HepG2 (cell line): ENCODE data around the gene OR2B2. TPM values are rescaled to one million over a fixed set of nuclear protein-coding genes. Genes with fewer than 3 reads are reported as not detected.

Experiments used
- ARHGAP35 ChIP-seq: sonication (generic); formaldehyde crosslinking; IDR thresholded peaks from 2 replicates; pipeline ENCODE4 v1.9.0; 2022; ENCODE audit warnings: mild to moderate bottlenecking, inconsistent platforms, moderate library complexity, missing genetic modification reagents, borderline replicate concordance
- BCLAF1 ChIP-seq: fragments of 450-650 bp; IDR thresholded peaks from 2 replicates; pipeline ENCODE4 v1.6.1; 2017; ENCODE audit warnings: mild to moderate bottlenecking
- DBP ChIP-seq: sonication (generic); formaldehyde crosslinking; IDR thresholded peaks from 2 replicates; pipeline ENCODE4 v1.4.0; 2020; ENCODE audit warnings: missing genetic modification reagents; ENCODE audit errors: not compliant biosample characterization
- GTF3A ChIP-seq: sonication (generic); formaldehyde crosslinking; conservative IDR thresholded peaks from 2 replicates; pipeline ENCODE4 v1.4.0; 2020; ENCODE audit warnings: mild to moderate bottlenecking, missing genetic modification reagents
- HDAC1 ChIP-seq: sonication (generic); formaldehyde crosslinking; IDR thresholded peaks from 2 replicates; pipeline ENCODE4 v1.5.1; 2020; ENCODE audit warnings: mild to moderate bottlenecking, missing genetic modification reagents
- HOXD1 ChIP-seq: sonication (generic); formaldehyde crosslinking; IDR thresholded peaks from 2 replicates; pipeline ENCODE4 v1.5.0; 2020; ENCODE audit warnings: missing genetic modification reagents
- MEF2D ChIP-seq: sonication (generic); formaldehyde crosslinking; IDR thresholded peaks from 2 replicates; pipeline ENCODE4 v1.5.1; 2020; ENCODE audit warnings: mild to moderate bottlenecking, missing genetic modification reagents
- NCOA1 ChIP-seq: sonication (generic); formaldehyde crosslinking; IDR thresholded peaks from 2 replicates; pipeline ENCODE4 v1.9.0; 2021; ENCODE audit warnings: missing genetic modification reagents
- SKIL ChIP-seq: sonication (generic); formaldehyde crosslinking; IDR thresholded peaks from 2 replicates; pipeline ENCODE4 v1.8.0; 2022; ENCODE audit warnings: missing genetic modification reagents, mild to moderate bottlenecking, moderate library complexity, borderline replicate concordance
- ZBED4 ChIP-seq: sonication (generic); formaldehyde crosslinking; IDR thresholded peaks from 2 replicates; pipeline ENCODE4 v1.4.0; 2020; ENCODE audit warnings: missing genetic modification reagents, borderline replicate concordance
- ZNF143 ChIP-seq: sonication (generic); formaldehyde crosslinking; IDR thresholded peaks from 2 replicates; pipeline ENCODE4 v1.4.0; 2020; ENCODE audit warnings: missing genetic modification reagents
- ZNF280B ChIP-seq: sonication (generic); formaldehyde crosslinking; IDR thresholded peaks from 2 replicates; pipeline ENCODE4 v1.5.0; 2020; ENCODE audit warnings: missing genetic modification reagents, mild to moderate bottlenecking, borderline replicate concordance
- polyA plus RNA-seq, 8 experiments: library from polyadenylated mRNA; depleted of rRNA in 3 of 8; stranded (reverse) in 7 of 8; unstranded in 1 of 8; fragments of >200 nt; fragmentation: Illumina TruSeq in 4 of 8; extraction: Trizol in 4 of 8; gene quantifications; 2 replicates each; pipeline versions ENCODE4 v1.2.1 to v1.2.3, GENCODE V29; 2011 to 2016; ENCODE audit warnings: low read depth in 4 of 8, missing spikeins in 1 of 8, mixed read lengths in 1 of 8; ENCODE audit not compliant: insufficient read depth in 1 of 8
- total RNA-seq, 5 experiments: library from RNA; depleted of rRNA; stranded (reverse); fragments of >200 nt; fragmentation: Illumina TruSeq; extraction: Trizol; gene quantifications; 2 replicates each; pipeline ENCODE4 v1.2.3, GENCODE V29; 2016; ENCODE audit warnings: low read depth in 1 of 5
- TF ChIP-seq, protein P1 (sequence below): sonication (generic); formaldehyde crosslinking; IDR thresholded peaks from 2 replicates; pipeline ENCODE4 v1.4.0; 2020; ENCODE audit warnings: missing genetic modification reagents

The OR2B2 gene
- total and polyA plus RNA-seq, 2 of the 13 experiments (the other 11 are each of a cell fraction or from before 2014, with no cell fraction given) = not detected

- TF ChIP-seq ZNF280B (CRISPR knock-in tag) (0 out of 2 replicates have a peak, but pooled peaks have one; percentile 36), ZNF143 (CRISPR knock-in tag) (no peak), MEF2D (CRISPR knock-in tag) (no peak), BCLAF1 (no peak), HOXD1 (no peak), SKIL (CRISPR knock-in tag) (no peak), NCOA1 (CRISPR knock-in tag) (no peak), GTF3A (no peak), ARHGAP35 (no peak), ZBED4 (CRISPR knock-in tag) (no peak), HDAC1 (CRISPR knock-in tag) (no peak), DBP (CRISPR knock-in tag) (no peak)
- TF ChIP-seq, protein P1, sequence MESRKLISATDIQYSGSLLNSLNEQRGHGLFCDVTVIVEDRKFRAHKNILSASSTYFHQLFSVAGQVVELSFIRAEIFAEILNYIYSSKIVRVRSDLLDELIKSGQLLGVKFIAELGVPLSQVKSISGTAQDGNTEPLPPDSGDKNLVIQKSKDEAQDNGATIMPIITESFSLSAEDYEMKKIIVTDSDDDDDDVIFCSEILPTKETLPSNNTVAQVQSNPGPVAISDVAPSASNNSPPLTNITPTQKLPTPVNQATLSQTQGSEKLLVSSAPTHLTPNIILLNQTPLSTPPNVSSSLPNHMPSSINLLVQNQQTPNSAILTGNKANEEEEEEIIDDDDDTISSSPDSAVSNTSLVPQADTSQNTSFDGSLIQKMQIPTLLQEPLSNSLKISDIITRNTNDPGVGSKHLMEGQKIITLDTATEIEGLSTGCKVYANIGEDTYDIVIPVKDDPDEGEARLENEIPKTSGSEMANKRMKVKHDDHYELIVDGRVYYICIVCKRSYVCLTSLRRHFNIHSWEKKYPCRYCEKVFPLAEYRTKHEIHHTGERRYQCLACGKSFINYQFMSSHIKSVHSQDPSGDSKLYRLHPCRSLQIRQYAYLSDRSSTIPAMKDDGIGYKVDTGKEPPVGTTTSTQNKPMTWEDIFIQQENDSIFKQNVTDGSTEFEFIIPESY (CRISPR knock-in tag) = 0 out of 2 replicates have a peak, but pooled peaks have one; percentile 20
These were observed 47.0 kb downstream of the OR2B2 start (continued) for GRCh38 chr6:27864906-27865849.
